A204.1 (cell line): ENCODE measurements around the gene GPR75.

ENCODE experiments used
- FAIRE-seq: peaks from 2 replicates; lab custom pipeline; 2012; peaks lifted over from hg19 to GRCh38; lab: Jason Lieb, UNC

Gene GPR75

GRCh38 chr2:53859206-53860181 is at the start of gene GPR75:
GPR75 (minus strand) TSS chr2:53859967; CDS start chr2:53854756, 5,211 bp downstream.
- FAIRE-seq = no peak

- no peak for FAIRE-seq
Observed at GRCh38 chr2:53907582-53907981, 47.8 kb upstream of the GPR75 start.

- no peak for FAIRE-seq
Observed at GRCh38 chr2:53905396-53905795, 45.6 kb upstream of the GPR75 start.

- FAIRE-seq = no peak
Observed at GRCh38 chr2:53903011-53903410, 43.2 kb upstream of the GPR75 start.

GRCh38 chr2:53901192-53901591 is 41.4 kb upstream of the GPR75 start:
- FAIRE-seq = no peak

GRCh38 chr2:53896864-53897263 is 37.1 kb upstream of the GPR75 start:
- FAIRE-seq = no peak

GRCh38 chr2:53886406-53887280 is 26.9 kb upstream of the GPR75 start:
- no peak for FAIRE-seq

- no peak for FAIRE-seq
Observed at GRCh38 chr2:53884883-53885282, 25.1 kb upstream of the GPR75 start.

- no peak for FAIRE-seq
Observed at GRCh38 chr2:53881986-53882385, 22.2 kb upstream of the GPR75 start.

GRCh38 chr2:53881360-53881759 is 21.6 kb upstream of the GPR75 start:
- no peak for FAIRE-seq

- no peak for FAIRE-seq
Observed at GRCh38 chr2:53880756-53881155, 21.0 kb upstream of the GPR75 start.

- no peak for FAIRE-seq
Observed at GRCh38 chr2:53877556-53877955, 17.8 kb upstream of the GPR75 start.

GRCh38 chr2:53877112-53877511 is 17.3 kb upstream of the GPR75 start:
- FAIRE-seq = no peak

GRCh38 chr2:53874401-53874950 is 14.7 kb upstream of the GPR75 start:
- no peak for FAIRE-seq

- no peak for FAIRE-seq
Observed at GRCh38 chr2:53867773-53868172, 8.0 kb upstream of the GPR75 start.

- FAIRE-seq = no peak
Observed at GRCh38 chr2:53867169-53867568, 7.4 kb upstream of the GPR75 start.

GRCh38 chr2:53865962-53866361 is 6.2 kb upstream of the GPR75 start:
- FAIRE-seq = no peak

- FAIRE-seq = no peak
Observed at GRCh38 chr2:53865264-53865663, 5.5 kb upstream of the GPR75 start.

GRCh38 chr2:53863538-53864227 is 3.9 kb upstream of the GPR75 start:
- no peak for FAIRE-seq

GRCh38 chr2:53861824-53862223 is 2.1 kb upstream of the GPR75 start:
- FAIRE-seq = no peak

- FAIRE-seq = no peak
Observed at GRCh38 chr2:53856272-53856671, 3.5 kb downstream of the GPR75 start.

- no peak for FAIRE-seq
Observed at GRCh38 chr2:53854678-53855077, 5.1 kb downstream of the GPR75 start.
